Gastroesophageal sphincter (tissue), 3 donors: Measurements from ENCODE around the gene AMOTL1.

Experiments used
- CTCF ChIP-seq, 4 experiments: fragments of 200-600 bp in 2 of 4; fragments of 450-650 bp in 2 of 4; sonication (generic) in 1 of 4; IDR thresholded peaks; one replicate each; pipeline ENCODE4 v1.5.1; 2017 to 2019; ENCODE audit warnings: antibody characterized with exemption in 4 of 4, mild to moderate bottlenecking in 2 of 4, moderate library complexity in 2 of 4
- EP300 ChIP-seq: sonication (generic); formaldehyde crosslinking; IDR thresholded peaks from one replicate; pipeline ENCODE4 v1.6.1; 2017; ENCODE audit warnings: antibody characterized with exemption, mild to moderate bottlenecking
- POLR2A ChIP-seq, 2 donors: fragments of 450-650 bp; IDR thresholded peaks; one replicate each; pipeline ENCODE4 v1.6.1; 2017; ENCODE audit warnings: antibody characterized with exemption in 2 of 2, mild to moderate bottlenecking in 2 of 2, moderate library complexity in 1 of 2
- POLR2AphosphoS5 ChIP-seq: sonication (generic); formaldehyde crosslinking; IDR thresholded peaks from one replicate; pipeline ENCODE4 v1.6.1; 2017; ENCODE audit warnings: antibody characterized with exemption

DNA sequence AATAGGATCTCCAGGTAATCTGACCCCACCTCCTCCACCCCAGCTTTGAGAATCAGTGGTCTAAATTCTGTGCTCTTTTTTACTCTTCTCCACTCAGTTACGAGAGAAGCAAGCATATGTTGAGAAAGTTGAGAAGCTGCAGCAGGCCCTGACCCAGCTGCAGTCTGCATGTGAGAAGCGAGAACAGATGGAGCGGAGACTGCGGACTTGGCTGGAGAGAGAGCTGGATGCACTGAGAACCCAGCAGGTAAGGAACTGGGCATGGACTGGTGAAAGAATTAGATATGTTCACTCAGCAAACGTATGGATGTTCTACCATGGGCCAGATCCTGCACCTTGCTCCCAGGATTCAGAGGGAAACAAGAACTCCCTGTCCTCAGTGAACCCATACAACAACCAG lies 85.7 kb downstream of the AMOTL1 start:
- TF ChIP-seq CTCF (IDR thresholded peaks at IDR 0.05) (no peak), POLR2A (IDR thresholded peaks at IDR 0.05) (no peak), EP300 (no peak), POLR2AphosphoS5 (no peak)
